B cell (primary cell): Measurements from ENCODE around the gene CASD1. TPM values are rescaled to one million over a fixed set of nuclear protein-coding genes. Genes with fewer than 3 reads are reported as not detected.
A peak's percentile ranks its signal among the peaks of the same experiment; 100 is the strongest.

Experiments
- ATAC-seq: fragments of 200-7000 bp; cut with Tn5 transposase; one replicate; pipeline ENCODE4 v1.10.0; 2021; ENCODE audit warnings: low read depth, mild to moderate bottlenecking, moderate number of reproducible peaks, moderate library complexity
- CTCF ChIA-PET: fragments of 350-600 bp; sonication (Branson Sonifier 250); formaldehyde crosslinking; loops from one replicate; lab custom pipeline; 2021; ENCODE audit warnings: antibody characterized with exemption, inconsistent platforms; lab: Charles Lee
- POLR2A ChIA-PET: fragments of 350-600 bp; sonication (Branson Sonifier 250); formaldehyde crosslinking; loops from one replicate; lab custom pipeline; 2021; ENCODE audit warnings: antibody characterized with exemption; lab: Charles Lee
- DNase-seq: peaks from one replicate; pipeline ENCODE4 v3.0.0; 2013
- H2AFZ ChIP-seq: 2 replicates; pipeline ENCODE4 v1.6.1; 2012; ENCODE audit warnings: mild to moderate bottlenecking, low read depth, low read length; ENCODE audit not compliant: insufficient read depth, poor library complexity, severe bottlenecking
- H3K27ac ChIP-seq, 2 donors: 1 replicate in 1 of 2; 2 replicates in 1 of 2; pipeline ENCODE4 v1.5.1; 2012 to 2013; ENCODE audit warnings: low read length in 2 of 2, mild to moderate bottlenecking in 2 of 2, moderate library complexity in 1 of 2
- H3K27me3 ChIP-seq, 4 experiments: fragments of 200-600 bp in 1 of 4; sonication (generic) in 1 of 4; replicated peaks in 1 of 4; 1 replicate in 2 of 4; 2 replicates in 2 of 4; pipeline versions ENCODE4 v1.6.1 to v1.7.0; 2013 to 2016; ENCODE audit warnings: low read length in 3 of 4, mild to moderate bottlenecking in 2 of 4, mixed read lengths in 1 of 4, moderate library complexity in 1 of 4; ENCODE audit not compliant: insufficient read depth in 4 of 4, control insufficient read depth in 3 of 4; ENCODE audit errors: control extremely low read depth in 1 of 4
- H3K36me3 ChIP-seq, 2 experiments: replicated peaks in 1 of 2; 1 replicate in 1 of 2; 2 replicates in 1 of 2; pipeline versions ENCODE4 v1.6.1 to v1.7.1; 2013; ENCODE audit warnings: low read length in 1 of 2; ENCODE audit not compliant: insufficient read depth in 2 of 2, control insufficient read depth in 1 of 2; ENCODE audit errors: control extremely low read depth in 1 of 2, extremely low read depth in 1 of 2
- H3K4me1 ChIP-seq, 2 donors: fragments of 200-600 bp in 1 of 2; sonication (generic) in 1 of 2; 1 replicate in 1 of 2; 2 replicates in 1 of 2; pipeline versions ENCODE4 v1.5.1 to v1.6.1; 2013 to 2017; ENCODE audit warnings: low read length in 2 of 2; ENCODE audit not compliant: control insufficient read depth in 2 of 2, insufficient read depth in 2 of 2
- H3K4me2 ChIP-seq: replicated peaks from 2 replicates; pipeline ENCODE3; 2012; ENCODE audit warnings: mild to moderate bottlenecking, low read depth, low read length; ENCODE audit not compliant: poor library complexity, severe bottlenecking
- H3K4me3 ChIP-seq, 5 experiments: fragments of 200-600 bp in 1 of 5; sonication (generic) in 1 of 5; 1 replicate in 3 of 5; 2 replicates in 2 of 5; pipeline versions ENCODE4 v1.5.1 to v1.7.0; 2011 to 2016; ENCODE audit warnings: low read length in 4 of 5, mild to moderate bottlenecking in 4 of 5, low read depth in 2 of 5, control low read depth in 1 of 5, moderate library complexity in 1 of 5; ENCODE audit not compliant: insufficient read depth in 1 of 5; ENCODE audit errors: control extremely low read depth in 1 of 5, extremely low read depth in 1 of 5
- H3K79me2 ChIP-seq: fragments of 200-600 bp; sonication (generic); one replicate; pipeline ENCODE4 v1.6.0; 2016; ENCODE audit warnings: low read length; ENCODE audit not compliant: control insufficient read depth, insufficient read depth
- H3K9ac ChIP-seq: fragments of 200-600 bp; sonication (generic); 2 replicates; pipeline ENCODE4 v1.6.1; 2017; ENCODE audit warnings: mild to moderate bottlenecking, low read length, moderate library complexity
- H3K9me3 ChIP-seq, 3 donors: one replicate each; pipeline versions ENCODE4 v1.6.1 to v1.7.1; 2013; ENCODE audit warnings: low read length in 2 of 3; ENCODE audit not compliant: control insufficient read depth in 2 of 3, insufficient read depth in 1 of 3; ENCODE audit errors: control extremely low read depth in 1 of 3
- H4K20me1 ChIP-seq: 2 replicates; pipeline ENCODE4 v1.6.0; 2012; ENCODE audit warnings: mild to moderate bottlenecking, low read length; ENCODE audit not compliant: insufficient read depth, control insufficient read depth, poor library complexity, severe bottlenecking
- H3K27ac Mint-ChIP-seq: one replicate; pipeline ENCODE4 v1.8.0; 2021; ENCODE audit warnings: mixed read lengths
- H3K27me3 Mint-ChIP-seq: one replicate; pipeline ENCODE4 v1.8.0; 2021; ENCODE audit warnings: mixed read lengths
- H3K4me1 Mint-ChIP-seq: one replicate; pipeline ENCODE4 v1.8.0; 2021; ENCODE audit warnings: mixed read lengths
- H3K4me3 Mint-ChIP-seq: one replicate; pipeline ENCODE4 v1.8.0; 2021; ENCODE audit warnings: mixed read lengths
- H3K9me3 Mint-ChIP-seq: one replicate; pipeline ENCODE4 v1.8.0; 2022; ENCODE audit warnings: mixed read lengths; ENCODE audit not compliant: insufficient read depth
- CTCF ChIP-seq: fragments of 200-600 bp; IDR thresholded peaks from one replicate; pipeline ENCODE4 v1.8.0; 2022; ENCODE audit warnings: antibody characterized with exemption, mild to moderate bottlenecking
- EZH2 ChIP-seq: IDR thresholded peaks from 2 replicates; pipeline ENCODE4 v1.6.1; 2012; ENCODE audit warnings: borderline replicate concordance, low read depth, mild to moderate bottlenecking, moderate library complexity, low read length; ENCODE audit not compliant: insufficient read depth, poor library complexity, severe bottlenecking
- WGBS: methylation state at CpG from one replicate; pipeline ENCODE4 v1.1.5; 2013; ENCODE audit warnings: missing lambda C conversion rate; ENCODE audit not compliant: insufficient coverage; 5-methylcytosine and 5-hydroxymethylcytosine counted together
- intact Hi-C: fragments of 100-400 bp; cut with micrococcal nuclease; formaldehyde crosslinking; loops from one replicate; pipeline ENCODE4 v1.10.0; 2022
- polyA plus RNA-seq: library from polyadenylated mRNA; depleted of rRNA; stranded (reverse); fragments of >200 nt; gene quantifications from 2 replicates; pipeline ENCODE4 v1.2.3, GENCODE V29; 2012
- total RNA-seq, 2 donors: library from RNA; stranded (reverse); fragments of 120-200 nt in 1 of 2; gene quantifications; 1 replicate in 1 of 2; 2 replicates in 1 of 2; pipeline versions ENCODE4 v1.2.3 to v1.2.4, GENCODE V29; 2013 to 2022

CASD1 gene
- total and polyA plus RNA-seq, 2 donors (not counting 1 experiment from before 2014, with no cell fraction given) = 9.2 to 47.9 TPM

- H3K4me2 ChIP-seq = peak overlapping the region; percentile 62
- H3K27ac Mint-ChIP-seq = peak overlapping the region; percentile 1
- peak overlapping the region; percentile 67 for H3K4me3 Mint-ChIP-seq
- CTCF ChIA-PET = no interaction called here
- peaks cover 19% of the 10 kb centered on the region for H3K4me1 Mint-ChIP-seq
- no CpG with 5 or more reads among the region's 4 CpGs for WGBS
- peak overlapping the region; percentile 52 for H3K9ac ChIP-seq
- peaks cover 11 to 17% of the 10 kb centered on the region in 2 donors for H3K4me1 ChIP-seq
- POLR2A ChIA-PET = interaction anchor here (0.6 kb wide), 1 partner anchor 30 kb away, joined by 4 read pairs; no protein-coding TSS in a partner anchor
- no peaks in the 10 kb centered on the region for H3K79me2 ChIP-seq
- ATAC-seq (peak; percentile 69), DNase-seq (peak; percentile 4)
- intact Hi-C loops = loop anchor here (2.0 to 5.0 kb wide), 2 partner anchors 33 to 62 kb away; no protein-coding TSS in a partner anchor
- TF ChIP-seq CTCF (no peak), EZH2 (no peak)
- H2AFZ ChIP-seq = no peak overlapping the region
- no peaks in the 10 kb centered on the region for H3K27me3 Mint-ChIP-seq
- H3K36me3 ChIP-seq = no peaks in the 10 kb centered on the region
- H4K20me1 ChIP-seq = no peaks in the 10 kb centered on the region
- H3K27ac ChIP-seq = peak overlapping the region; percentile 36 to 52
- H3K9me3 Mint-ChIP-seq = no peaks in the 10 kb centered on the region
- no peaks in the 10 kb centered on the region for H3K9me3 ChIP-seq
- H3K4me3 ChIP-seq = peak overlapping the region in 4 of 5 experiments; percentile 19 to 55 (median 42)
- no peaks in the 10 kb centered on the region for H3K27me3 ChIP-seq
Observed at GRCh38 chr7:94590526-94591162, 81.0 kb downstream of the CASD1 start.

GRCh38 chr7:94591176-94591575 is 81.6 kb downstream of the CASD1 start:
- Mint-ChIP-seq H3K4me1 (peaks cover 19% of the 10 kb centered on the region), H3K4me3 (peak overlapping the region; percentile 67), H3K9me3 (no peaks in the 10 kb centered on the region), H3K27me3 (no peaks in the 10 kb centered on the region), H3K27ac (peak overlapping the region; percentile 1)
- ATAC-seq = peak; percentile 83
- Histone ChIP-seq H2AFZ (no peak overlapping the region), H3K36me3 (no peaks in the 10 kb centered on the region), H3K79me2 (no peaks in the 10 kb centered on the region), H3K4me3 (peak overlapping the region in 4 of 5 experiments; percentile 19 to 55 (median 42)), H3K9ac (peak overlapping the region; percentile 52), H3K27me3 (no peaks in the 10 kb centered on the region), H3K4me1 (peaks cover 11 to 17% of the 10 kb centered on the region in 2 donors), H3K4me2 (peak overlapping the region; percentile 62), H3K9me3 (no peaks in the 10 kb centered on the region), H4K20me1 (no peaks in the 10 kb centered on the region), H3K27ac (peak overlapping the region; percentile 36 to 52)
- ChIA-PET POLR2A (interaction anchor here (0.6 kb wide), 1 partner anchor 30 kb away, joined by 4 read pairs; no protein-coding TSS in a partner anchor), CTCF (no interaction called here)
- DNase-seq = peak; percentile 51
- no peak for TF ChIP-seq CTCF
- TF ChIP-seq EZH2 = no peak
- intact Hi-C loops = loop anchor here (2.0 to 5.0 kb wide), 2 partner anchors 34 to 62 kb away; no protein-coding TSS in a partner anchor
- no CpG with 5 or more reads among the region's 2 CpGs for WGBS
